ENCODE data around the gene AHI1.

DNA sequence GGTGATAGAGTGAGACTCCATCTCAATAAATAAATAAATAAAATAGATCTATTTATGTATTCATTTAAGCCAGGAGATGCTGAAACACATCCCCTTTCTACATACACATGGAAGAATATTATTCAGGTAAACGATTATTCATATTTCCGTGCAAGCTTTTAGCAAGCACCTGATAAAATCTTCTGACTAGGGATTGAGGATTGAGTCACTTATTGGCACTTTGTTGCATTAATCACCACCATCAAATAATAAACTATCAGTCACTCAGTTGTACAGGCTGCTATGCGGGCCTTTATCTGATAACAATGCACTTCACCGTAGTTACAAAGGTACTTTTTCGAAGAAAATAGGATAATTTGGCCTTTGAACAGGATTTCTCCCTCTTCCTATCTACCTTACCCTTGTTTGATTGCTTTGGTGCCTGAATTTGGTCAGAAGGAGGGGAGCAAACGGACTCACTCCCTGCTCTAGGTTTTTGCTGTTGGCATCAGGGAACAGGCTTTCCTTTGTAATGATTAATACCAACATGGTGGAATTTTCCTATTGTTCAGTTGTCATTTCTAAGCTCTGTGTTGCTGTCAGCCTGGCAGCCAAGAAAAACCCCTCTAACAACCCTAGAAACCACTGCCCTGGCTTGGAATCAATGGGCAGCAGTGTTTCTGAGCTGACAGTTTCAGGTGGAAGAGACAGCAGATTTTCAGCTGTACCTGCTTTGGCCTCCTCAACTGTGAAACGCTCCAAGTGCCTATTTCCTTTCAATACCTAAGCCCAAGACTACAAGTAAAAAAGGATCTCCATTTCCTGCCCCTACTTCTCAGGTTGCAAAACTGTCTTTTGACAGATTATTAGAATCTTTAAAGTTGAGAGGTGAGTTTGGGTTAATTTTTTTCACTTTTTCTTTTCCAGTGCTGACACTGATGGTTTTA is 253.4 kb downstream of the AHI1 start:
- no peak for TF ChIP-seq SP1 (CRISPR knock-in tag; conservative IDR thresholded peaks at IDR 0.05)
- no peak for TF ChIP-seq ARID4B (CRISPR knock-in tag; IDR thresholded peaks at IDR 0.05; ENCODE audit: borderline replicate concordance)
- TF ChIP-seq CTCF (IDR thresholded peaks at IDR 0.05), result no peak
- TF ChIP-seq, protein P1, sequence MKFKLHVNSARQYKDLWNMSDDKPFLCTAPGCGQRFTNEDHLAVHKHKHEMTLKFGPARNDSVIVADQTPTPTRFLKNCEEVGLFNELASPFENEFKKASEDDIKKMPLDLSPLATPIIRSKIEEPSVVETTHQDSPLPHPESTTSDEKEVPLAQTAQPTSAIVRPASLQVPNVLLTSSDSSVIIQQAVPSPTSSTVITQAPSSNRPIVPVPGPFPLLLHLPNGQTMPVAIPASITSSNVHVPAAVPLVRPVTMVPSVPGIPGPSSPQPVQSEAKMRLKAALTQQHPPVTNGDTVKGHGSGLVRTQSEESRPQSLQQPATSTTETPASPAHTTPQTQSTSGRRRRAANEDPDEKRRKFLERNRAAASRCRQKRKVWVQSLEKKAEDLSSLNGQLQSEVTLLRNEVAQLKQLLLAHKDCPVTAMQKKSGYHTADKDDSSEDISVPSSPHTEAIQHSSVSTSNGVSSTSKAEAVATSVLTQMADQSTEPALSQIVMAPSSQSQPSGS (CRISPR knock-in tag; IDR thresholded peaks at IDR 0.05; ENCODE audit: borderline replicate concordance, low read depth), result no peak
- no peak for TF ChIP-seq FOXJ3 (CRISPR knock-in tag; IDR thresholded peaks at IDR 0.05; ENCODE audit: borderline replicate concordance)
- no peak for TF ChIP-seq ZNF281 (CRISPR knock-in tag; IDR thresholded peaks at IDR 0.05)

Measured in WTC11 (cell line).